ENCODE measurements around the gene TRABD2B.

The TRABD2B gene

GRCh38 chr1:47950471-47950870 is 46.7 kb downstream of the TRABD2B start:
- H3K27me3 ChIP-seq (ENCODE audit: low read length) = no peaks in the 10 kb centered on the region
- H3F3A ChIP-seq (ENCODE audit: insufficient read depth) = no peaks in the 10 kb centered on the region
- H3K27ac ChIP-seq (ENCODE audit: low read depth, low read length) = no peak overlapping the region
- no peak overlapping the region for H3K4me2 ChIP-seq (ENCODE audit: low read depth, low read length, poor library complexity, severe bottlenecking)
- no peak overlapping the region for H3K4me3 ChIP-seq (ENCODE audit: insufficient read depth, low read length, poor library complexity, severe bottlenecking)
- H3K9me2 ChIP-seq (replicated peaks; ENCODE audit: insufficient read depth, low read length) = no peaks in the 10 kb centered on the region
- no peaks in the 10 kb centered on the region for H3K79me2 ChIP-seq (ENCODE audit: insufficient read depth, low read length)
- H3K9me3 ChIP-seq (ENCODE audit: insufficient read depth, low read length) = no peaks in the 10 kb centered on the region
- no peak overlapping the region for H2AFZ ChIP-seq (ENCODE audit: low read depth, low read length, severe bottlenecking)
- H3K36me3 ChIP-seq (ENCODE audit: low read length) = no peaks in the 10 kb centered on the region
- H3K9ac ChIP-seq (ENCODE audit: low read length) = no peak overlapping the region
- TF ChIP-seq CTCF (IDR thresholded peaks at IDR 0.05; ENCODE audit: insufficient read depth, low read length, poor library complexity, severe bottlenecking) = no peak
- H4K20me1 ChIP-seq (ENCODE audit: low read depth, low read length) = no peaks in the 10 kb centered on the region

DNA sequence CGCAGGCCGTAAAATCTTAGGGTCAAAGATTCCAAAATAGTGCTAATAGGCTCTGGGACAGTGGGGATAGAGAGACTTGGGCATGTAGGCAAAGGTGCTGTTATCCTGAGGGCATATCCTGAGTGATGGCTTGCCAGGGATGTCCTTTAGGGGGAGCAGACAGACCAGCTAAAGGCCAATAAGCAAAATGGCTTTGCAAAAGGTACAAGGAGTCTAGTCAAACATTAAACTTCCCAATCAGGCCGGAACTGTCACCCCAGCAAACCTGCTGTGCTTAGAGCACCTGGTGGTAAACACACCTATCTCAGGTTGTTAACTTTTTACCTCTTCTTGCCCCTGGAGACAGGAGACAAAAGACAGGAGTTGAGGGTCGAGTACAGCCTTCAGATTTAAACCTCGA is 49.1 kb downstream of the TRABD2B start:
- Histone ChIP-seq H3K27me3 (ENCODE audit: low read length) (no peaks in the 10 kb centered on the region), H3K9me2 (replicated peaks; ENCODE audit: insufficient read depth, low read length) (no peaks in the 10 kb centered on the region), H4K20me1 (ENCODE audit: low read depth, low read length) (no peaks in the 10 kb centered on the region), H3K9ac (ENCODE audit: low read length) (no peak overlapping the region), H2AFZ (ENCODE audit: low read depth, low read length, severe bottlenecking) (no peak overlapping the region), H3K36me3 (ENCODE audit: low read length) (no peaks in the 10 kb centered on the region), H3F3A (ENCODE audit: insufficient read depth) (no peaks in the 10 kb centered on the region), H3K79me2 (ENCODE audit: insufficient read depth, low read length) (no peaks in the 10 kb centered on the region), H3K4me2 (ENCODE audit: low read depth, low read length, poor library complexity, severe bottlenecking) (no peak overlapping the region), H3K4me3 (ENCODE audit: insufficient read depth, low read length, poor library complexity, severe bottlenecking) (no peak overlapping the region), H3K9me3 (ENCODE audit: insufficient read depth, low read length) (no peaks in the 10 kb centered on the region), H3K27ac (ENCODE audit: low read depth, low read length) (no peak overlapping the region)
- TF ChIP-seq EZH2phosphoT487 (conservative IDR thresholded peaks at IDR 0.05; ENCODE audit: low read length) = no peak
- TF ChIP-seq CTCF (IDR thresholded peaks at IDR 0.05; ENCODE audit: insufficient read depth, low read length, poor library complexity, severe bottlenecking) = no peak

DNA sequence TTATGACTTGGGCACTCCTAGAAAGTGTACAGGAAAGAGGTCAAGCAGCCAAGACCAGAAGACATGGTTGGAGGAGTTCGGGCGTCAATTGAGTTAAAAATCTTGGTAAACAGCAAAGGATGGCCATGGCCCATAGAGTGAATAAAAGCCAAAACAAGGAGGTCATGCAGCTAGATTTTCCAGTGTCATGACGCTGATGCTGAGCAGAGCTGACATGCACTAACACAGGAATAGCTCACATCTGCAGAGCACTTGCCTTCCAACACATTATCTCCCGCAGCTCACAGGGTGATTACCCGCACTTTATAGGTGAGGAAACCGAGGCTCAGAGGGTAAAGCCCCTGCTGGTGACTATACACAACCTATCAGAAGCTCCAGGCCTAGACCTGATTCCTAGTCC is 49.7 kb downstream of the TRABD2B start:
- Histone ChIP-seq H3K9me3 (ENCODE audit: insufficient read depth, low read length) (no peaks in the 10 kb centered on the region), H2AFZ (ENCODE audit: low read depth, low read length, severe bottlenecking) (no peak overlapping the region), H3K27ac (ENCODE audit: low read depth, low read length) (no peak overlapping the region), H3F3A (ENCODE audit: insufficient read depth) (no peaks in the 10 kb centered on the region), H4K20me1 (ENCODE audit: low read depth, low read length) (no peaks in the 10 kb centered on the region), H3K9me2 (replicated peaks; ENCODE audit: insufficient read depth, low read length) (no peaks in the 10 kb centered on the region), H3K4me2 (ENCODE audit: low read depth, low read length, poor library complexity, severe bottlenecking) (no peak overlapping the region), H3K4me3 (ENCODE audit: insufficient read depth, low read length, poor library complexity, severe bottlenecking) (no peak overlapping the region), H3K9ac (ENCODE audit: low read length) (no peak overlapping the region), H3K79me2 (ENCODE audit: insufficient read depth, low read length) (no peaks in the 10 kb centered on the region), H3K36me3 (ENCODE audit: low read length) (no peaks in the 10 kb centered on the region), H3K27me3 (ENCODE audit: low read length) (no peaks in the 10 kb centered on the region)
- TF ChIP-seq EZH2phosphoT487 (conservative IDR thresholded peaks at IDR 0.05; ENCODE audit: low read length) (no peak), CTCF (IDR thresholded peaks at IDR 0.05; ENCODE audit: insufficient read depth, low read length, poor library complexity, severe bottlenecking) (no peak)

DNA sequence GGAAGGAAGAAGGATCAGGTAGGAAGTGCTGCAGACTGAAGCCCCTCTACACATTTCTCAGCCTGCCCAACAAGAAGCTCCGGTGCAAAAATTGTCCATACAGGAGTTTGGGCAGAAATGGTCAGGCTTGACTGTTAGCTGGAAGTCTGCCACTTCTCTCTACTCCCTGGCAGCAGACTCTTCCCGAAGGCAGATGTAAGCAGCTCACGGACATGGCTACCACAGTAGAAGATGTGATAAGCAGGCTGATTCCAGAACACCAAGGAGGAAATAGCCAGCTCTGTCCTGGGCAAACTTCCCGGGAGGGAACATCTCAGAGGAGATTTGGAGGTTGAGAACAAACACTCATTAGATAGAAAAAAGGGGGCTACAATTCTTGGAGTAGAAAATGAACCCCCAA is 52.6 kb downstream of the TRABD2B start:
- Histone ChIP-seq H3K36me3 (ENCODE audit: low read length) (no peaks in the 10 kb centered on the region), H3F3A (ENCODE audit: insufficient read depth) (no peaks in the 10 kb centered on the region), H3K27me3 (ENCODE audit: low read length) (no peaks in the 10 kb centered on the region), H3K27ac (ENCODE audit: low read depth, low read length) (no peak overlapping the region), H3K79me2 (ENCODE audit: insufficient read depth, low read length) (no peaks in the 10 kb centered on the region), H3K9me3 (ENCODE audit: insufficient read depth, low read length) (no peaks in the 10 kb centered on the region), H2AFZ (ENCODE audit: low read depth, low read length, severe bottlenecking) (no peak overlapping the region), H3K4me3 (ENCODE audit: insufficient read depth, low read length, poor library complexity, severe bottlenecking) (no peak overlapping the region), H4K20me1 (ENCODE audit: low read depth, low read length) (no peaks in the 10 kb centered on the region), H3K9me2 (replicated peaks; ENCODE audit: insufficient read depth, low read length) (no peaks in the 10 kb centered on the region), H3K4me2 (ENCODE audit: low read depth, low read length, poor library complexity, severe bottlenecking) (no peak overlapping the region), H3K9ac (ENCODE audit: low read length) (no peak overlapping the region)
- TF ChIP-seq CTCF (IDR thresholded peaks at IDR 0.05; ENCODE audit: insufficient read depth, low read length, poor library complexity, severe bottlenecking) = no peak
- no peak for TF ChIP-seq EZH2phosphoT487 (conservative IDR thresholded peaks at IDR 0.05; ENCODE audit: low read length)
